ENCODE data around the gene OXSR1.

The OXSR1 gene

DNA sequence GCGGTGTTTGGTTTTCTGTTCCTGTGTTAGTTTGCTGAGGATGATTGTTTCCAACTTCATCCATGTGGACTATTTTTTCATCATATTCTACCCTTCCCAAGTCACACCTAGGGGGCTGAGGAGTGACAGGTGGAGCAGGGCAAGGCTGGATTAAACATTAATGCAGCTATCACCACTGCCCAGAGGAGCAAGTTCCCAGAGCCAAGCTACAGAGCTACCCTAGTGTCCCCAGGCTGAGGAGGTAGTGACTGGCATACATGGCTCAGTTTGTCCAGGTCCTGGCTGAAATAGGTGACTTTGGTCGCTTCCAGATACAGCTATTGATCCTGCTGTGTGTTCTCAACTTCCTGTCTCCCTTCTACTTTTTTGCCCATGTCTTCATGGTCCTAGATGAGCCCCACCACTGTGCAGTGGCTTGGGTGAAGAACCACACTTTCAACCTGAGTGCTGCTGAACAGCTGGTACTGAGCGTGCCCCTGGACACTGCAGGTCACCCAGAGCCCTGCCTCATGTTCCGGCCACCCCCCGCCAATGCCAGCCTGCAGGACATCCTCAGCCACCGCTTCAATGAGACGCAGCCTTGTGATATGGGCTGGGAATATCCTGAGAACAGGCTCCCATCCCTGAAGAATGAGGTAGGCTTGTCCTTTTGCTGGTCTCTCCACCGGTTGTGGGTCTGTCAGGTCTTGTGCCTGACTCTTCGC is 100.4 kb downstream of the OXSR1 start, which contains the start of gene SLC22A13:
Gene SLC22A13, plus strand, starts transcription at position 209 of the 704 bp plus-strand sequence. Its CDS starts 49 bp downstream, at position 258.
- H3K4me3 ChIP-seq (ENCODE audit: low read depth, low read length), result no peak within 1 kb of the TSS
- TF ChIP-seq MYC (IDR thresholded peaks at IDR 0.05; ENCODE audit: low read depth, low read length) (no peak), POLR2A (IDR thresholded peaks at IDR 0.05; ENCODE audit: extremely low read depth, insufficient read length) (no peak)
- TF ChIP-seq, protein P1, sequence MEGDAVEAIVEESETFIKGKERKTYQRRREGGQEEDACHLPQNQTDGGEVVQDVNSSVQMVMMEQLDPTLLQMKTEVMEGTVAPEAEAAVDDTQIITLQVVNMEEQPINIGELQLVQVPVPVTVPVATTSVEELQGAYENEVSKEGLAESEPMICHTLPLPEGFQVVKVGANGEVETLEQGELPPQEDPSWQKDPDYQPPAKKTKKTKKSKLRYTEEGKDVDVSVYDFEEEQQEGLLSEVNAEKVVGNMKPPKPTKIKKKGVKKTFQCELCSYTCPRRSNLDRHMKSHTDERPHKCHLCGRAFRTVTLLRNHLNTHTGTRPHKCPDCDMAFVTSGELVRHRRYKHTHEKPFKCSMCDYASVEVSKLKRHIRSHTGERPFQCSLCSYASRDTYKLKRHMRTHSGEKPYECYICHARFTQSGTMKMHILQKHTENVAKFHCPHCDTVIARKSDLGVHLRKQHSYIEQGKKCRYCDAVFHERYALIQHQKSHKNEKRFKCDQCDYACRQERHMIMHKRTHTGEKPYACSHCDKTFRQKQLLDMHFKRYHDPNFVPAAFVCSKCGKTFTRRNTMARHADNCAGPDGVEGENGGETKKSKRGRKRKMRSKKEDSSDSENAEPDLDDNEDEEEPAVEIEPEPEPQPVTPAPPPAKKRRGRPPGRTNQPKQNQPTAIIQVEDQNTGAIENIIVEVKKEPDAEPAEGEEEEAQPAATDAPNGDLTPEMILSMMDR (IDR thresholded peaks at IDR 0.05; ENCODE audit: low read depth, low read length), result no peak
- TF ChIP-seq, protein P2, sequence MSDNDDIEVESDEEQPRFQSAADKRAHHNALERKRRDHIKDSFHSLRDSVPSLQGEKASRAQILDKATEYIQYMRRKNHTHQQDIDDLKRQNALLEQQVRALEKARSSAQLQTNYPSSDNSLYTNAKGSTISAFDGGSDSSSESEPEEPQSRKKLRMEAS (IDR thresholded peaks at IDR 0.05; ENCODE audit: low read depth, low read length), result no peak
- DNase-seq (ENCODE audit: low read depth), result no peak

DNA sequence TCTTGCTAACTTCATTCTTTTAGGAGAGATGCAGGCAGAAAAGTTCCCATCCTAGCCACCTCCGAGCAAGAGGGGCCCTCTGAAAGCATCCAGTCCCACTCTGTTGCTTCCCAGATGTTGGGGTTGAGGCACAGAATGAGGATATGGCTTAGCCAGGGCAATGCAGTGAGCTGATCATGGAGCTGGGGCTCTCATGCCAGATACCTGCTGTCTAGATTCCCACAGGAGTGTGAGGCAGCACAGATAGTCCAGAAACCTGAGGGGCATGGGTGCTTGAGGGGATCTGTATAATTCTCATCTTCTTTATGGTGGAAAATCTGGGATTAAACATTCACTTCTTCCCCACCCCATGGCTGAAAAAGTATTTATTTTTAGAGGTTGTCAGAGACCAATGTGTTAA is 101.5 kb downstream of the OXSR1 start:
- TF ChIP-seq, protein P1 (IDR thresholded peaks at IDR 0.05; ENCODE audit: low read depth, low read length), result no peak

DNA sequence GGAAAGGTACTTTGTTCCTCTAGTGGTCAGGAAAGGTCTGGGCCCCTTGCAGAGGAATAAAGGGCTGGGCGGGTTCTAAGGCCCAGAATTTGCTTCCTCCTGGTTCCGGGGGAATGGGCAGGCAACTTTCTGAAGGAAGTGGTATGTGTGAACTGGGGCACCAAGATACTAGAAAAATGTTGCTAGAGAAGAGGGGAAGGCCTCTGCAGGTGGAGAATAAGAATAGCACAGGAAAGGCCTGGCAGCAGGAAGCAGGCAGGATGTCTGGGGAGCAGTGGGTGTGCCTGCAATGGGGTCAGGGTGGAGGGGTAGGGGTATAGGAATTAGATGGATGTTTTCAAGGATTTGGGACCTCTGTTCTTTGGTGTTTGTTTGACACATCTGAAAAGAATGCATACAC is 102.3 kb downstream of the OXSR1 start:
- TF ChIP-seq MYC (IDR thresholded peaks at IDR 0.05; ENCODE audit: low read depth, low read length), result no peak
- no peak for TF ChIP-seq POLR2A (IDR thresholded peaks at IDR 0.05; ENCODE audit: extremely low read depth, insufficient read length)
- TF ChIP-seq, protein P2 (IDR thresholded peaks at IDR 0.05; ENCODE audit: low read depth, low read length), result no peak
- TF ChIP-seq, protein P1 (IDR thresholded peaks at IDR 0.05; ENCODE audit: low read depth, low read length), result no peak
- DNase-seq (ENCODE audit: low read depth), result no peak
- H3K4me3 ChIP-seq (ENCODE audit: low read depth, low read length), result no peak overlapping the region

More for the DNA sequence above, 101.5 kb downstream of the OXSR1 start:
- no peak overlapping the region for H3K4me3 ChIP-seq (ENCODE audit: low read depth, low read length)
- no peak for DNase-seq (ENCODE audit: low read depth)

DNA sequence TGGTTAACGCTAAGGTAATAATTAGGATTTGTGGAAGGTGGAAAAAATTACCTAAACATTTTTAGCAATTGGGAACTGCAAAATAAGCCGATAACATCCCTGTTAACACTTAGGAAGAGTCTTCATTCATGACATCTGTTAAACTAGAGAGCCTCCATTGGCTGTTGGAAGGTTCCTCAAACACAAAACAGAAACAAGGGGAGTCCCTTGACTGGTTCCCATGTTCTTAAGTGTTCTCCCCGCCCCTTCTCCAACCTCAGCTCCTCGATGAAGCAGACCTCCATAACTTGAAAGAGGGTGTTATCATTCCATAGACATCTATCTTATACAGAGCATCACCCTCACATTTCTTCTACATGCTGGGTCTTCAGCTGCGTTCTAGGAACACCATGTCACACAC is 102.8 kb downstream of the OXSR1 start:
- no peak overlapping the region for H3K4me3 ChIP-seq (ENCODE audit: low read depth, low read length)
- TF ChIP-seq POLR2A (IDR thresholded peaks at IDR 0.05; ENCODE audit: extremely low read depth, insufficient read length) (no peak), MYC (IDR thresholded peaks at IDR 0.05; ENCODE audit: low read depth, low read length) (no peak)
- TF ChIP-seq, protein P2 (IDR thresholded peaks at IDR 0.05; ENCODE audit: low read depth, low read length), result no peak
- TF ChIP-seq, protein P1 (IDR thresholded peaks at IDR 0.05; ENCODE audit: low read depth, low read length), result no peak
- peak; percentile 9 for DNase-seq (ENCODE audit: low read depth)

DNA sequence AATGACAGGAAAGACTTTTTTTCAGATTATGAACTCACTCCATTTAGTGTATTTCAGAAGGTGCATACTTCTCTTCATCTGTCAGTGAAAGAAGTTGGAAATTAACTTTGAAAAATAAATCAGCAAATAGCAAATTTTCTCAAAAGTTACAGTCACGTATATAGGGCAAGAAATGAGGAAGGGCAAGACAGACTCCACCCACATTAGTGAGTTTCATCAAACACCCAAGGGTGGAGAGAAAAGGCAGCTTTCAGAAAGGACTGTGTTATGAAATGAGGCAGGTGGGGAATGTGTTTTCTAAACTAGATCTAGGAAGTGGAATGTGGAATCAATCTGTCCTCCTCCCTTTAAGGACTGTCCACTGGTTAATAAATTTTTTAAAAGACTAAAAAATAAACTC is 103.2 kb downstream of the OXSR1 start:
- DNase-seq (ENCODE audit: low read depth), result peak; percentile 53
- TF ChIP-seq, protein P1 (IDR thresholded peaks at IDR 0.05; ENCODE audit: low read depth, low read length), result no peak
- TF ChIP-seq, protein P2 (IDR thresholded peaks at IDR 0.05; ENCODE audit: low read depth, low read length), result no peak
- TF ChIP-seq MYC (IDR thresholded peaks at IDR 0.05; ENCODE audit: low read depth, low read length) (no peak), POLR2A (IDR thresholded peaks at IDR 0.05; ENCODE audit: extremely low read depth, insufficient read length) (no peak)
- H3K4me3 ChIP-seq (ENCODE audit: low read depth, low read length), result no peak overlapping the region
